ENCODE results near the gene TPPP2.
A peak's percentile ranks its signal among the peaks of the same experiment; 100 is the strongest.

The TPPP2 gene

GRCh38 chr14:21060614-21061346, 30.8 kb downstream of the TPPP2 start (continued):
- no peak for TF ChIP-seq ZNF223 (tag by site-specific recombination; IDR thresholded peaks at IDR 0.05)
- TF ChIP-seq ZBTB21 (tag by site-specific recombination; IDR thresholded peaks at IDR 0.05) = no peak
- TF ChIP-seq ZNF398 (tag by site-specific recombination; IDR thresholded peaks at IDR 0.05) = no peak

- Histone ChIP-seq H3K27ac (ENCODE audit: extremely low read depth, low read depth, low read length) (no peak overlapping the region), H3K4me3 (ENCODE audit: low read depth, low read length) (no peak overlapping the region), H3K9me3 (ENCODE audit: control insufficient read depth, insufficient read depth, low read depth, low read length) (no peaks in the 10 kb centered on the region), H3K4me1 (ENCODE audit: control insufficient read depth, insufficient read depth, low read length) (no peaks in the 10 kb centered on the region; the same call in 1 of the 2 replicates), H3K36me3 (ENCODE audit: control insufficient read depth in 2 of 2, insufficient read depth in 1 of 2, low read length in 2 of 2) (no peaks in the 10 kb centered on the region)
- ChIA-PET CTCF (interaction anchor here (1.2 to 4.3 kb wide), 5 partner anchors 11 to 90 kb away, joined by 4 to 25 read pairs (median 12); no protein-coding TSS in a partner anchor), POLR2A (interaction anchor here (1.9 kb wide), 1 partner anchor 10 kb away, joined by 11 read pairs; no protein-coding TSS in a partner anchor)
- TF ChIP-seq ZNF175 (tag by site-specific recombination; IDR thresholded peaks at IDR 0.05) (no peak), EGR2 (tag by site-specific recombination; IDR thresholded peaks at IDR 0.05; ENCODE audit: low read depth) (peak; percentile 52; the same call in 1 of the 2 replicates), ZNF830 (tag by site-specific recombination; IDR thresholded peaks at IDR 0.05; ENCODE audit: low read depth) (no peak), ZNF768 (tag by site-specific recombination; IDR thresholded peaks at IDR 0.05) (no peak), GLI2 (tag by site-specific recombination; IDR thresholded peaks at IDR 0.05; ENCODE audit: borderline replicate concordance, low read depth) (no peak), ZFHX2 (tag by site-specific recombination; conservative IDR thresholded peaks at IDR 0.05) (peak; percentile 63)
- TF ChIP-seq, protein P1, sequence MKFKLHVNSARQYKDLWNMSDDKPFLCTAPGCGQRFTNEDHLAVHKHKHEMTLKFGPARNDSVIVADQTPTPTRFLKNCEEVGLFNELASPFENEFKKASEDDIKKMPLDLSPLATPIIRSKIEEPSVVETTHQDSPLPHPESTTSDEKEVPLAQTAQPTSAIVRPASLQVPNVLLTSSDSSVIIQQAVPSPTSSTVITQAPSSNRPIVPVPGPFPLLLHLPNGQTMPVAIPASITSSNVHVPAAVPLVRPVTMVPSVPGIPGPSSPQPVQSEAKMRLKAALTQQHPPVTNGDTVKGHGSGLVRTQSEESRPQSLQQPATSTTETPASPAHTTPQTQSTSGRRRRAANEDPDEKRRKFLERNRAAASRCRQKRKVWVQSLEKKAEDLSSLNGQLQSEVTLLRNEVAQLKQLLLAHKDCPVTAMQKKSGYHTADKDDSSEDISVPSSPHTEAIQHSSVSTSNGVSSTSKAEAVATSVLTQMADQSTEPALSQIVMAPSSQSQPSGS (tag by site-specific recombination; IDR thresholded peaks at IDR 0.05; ENCODE audit: low read depth) = no peak
Measured at GRCh38 chr14:21061347-21061668, 31.3 kb downstream of the TPPP2 start.

- TF ChIP-seq ZEB2 (tag by site-specific recombination; IDR thresholded peaks at IDR 0.05) (peak; percentile 32; the same call in 1 of the 2 replicates), ZFHX2 (tag by site-specific recombination; conservative IDR thresholded peaks at IDR 0.05) (no peak), ZNF112 (tag by site-specific recombination; IDR thresholded peaks at IDR 0.05) (no peak), ZBTB26 (tag by site-specific recombination; optimal IDR thresholded peaks at IDR 0.05) (no peak), ZNF664 (tag by site-specific recombination; IDR thresholded peaks at IDR 0.05) (peak; percentile 61; the same call in 1 of the 2 replicates), ZXDB (tag by site-specific recombination; IDR thresholded peaks at IDR 0.05) (no peak), ZNF37A (tag by site-specific recombination; IDR thresholded peaks at IDR 0.05) (no peak), ZNF561 (tag by site-specific recombination; IDR thresholded peaks at IDR 0.05; ENCODE audit: borderline replicate concordance) (no peak), GLIS1 (tag by site-specific recombination; IDR thresholded peaks at IDR 0.05) (peak; percentile 95), ZNF623 (tag by site-specific recombination; IDR thresholded peaks at IDR 0.05) (peak; percentile 48)
- no peak overlapping the region for H3K4me3 ChIP-seq (ENCODE audit: low read depth, low read length)
- H3K27ac ChIP-seq (ENCODE audit: extremely low read depth, low read depth, low read length) = no peak overlapping the region
- POLR2A ChIA-PET = interaction anchor here (0.8 to 0.9 kb wide), 2 partner anchors 8 to 34 kb away, joined by 3 to 4 read pairs; no protein-coding TSS in a partner anchor
- CTCF ChIA-PET = interaction anchor here (0.7 to 4.3 kb wide), 7 partner anchors 23 to 49 kb away, joined by 3 to 25 read pairs (median 3); no protein-coding TSS in a partner anchor
- no peaks in the 10 kb centered on the region for H3K36me3 ChIP-seq (ENCODE audit: control insufficient read depth in 2 of 2, insufficient read depth in 1 of 2, low read length in 2 of 2)
- no peaks in the 10 kb centered on the region for H3K9me3 ChIP-seq (ENCODE audit: control insufficient read depth, insufficient read depth, low read depth, low read length)
- no peaks in the 10 kb centered on the region; the same call in 1 of the 2 replicates for H3K4me1 ChIP-seq (ENCODE audit: control insufficient read depth, insufficient read depth, low read length)
Measured at GRCh38 chr14:21063479-21063878, 33.5 kb downstream of the TPPP2 start.
